KOPT-K1 (cell line): Measurements from ENCODE around the gene PPP1R13L.

Experiments used
- H3K27ac ChIP-seq: fragments of 200-600 bp; sonication (generic); 2 replicates; pipeline ENCODE4 v1.5.1; 2016; ENCODE audit warnings: antibody characterized with exemption, mild to moderate bottlenecking, low read depth, low read length; ENCODE audit not compliant: poor library complexity, severe bottlenecking
- H3K36me3 ChIP-seq: fragments of 200-600 bp; sonication (generic); 2 replicates; pipeline ENCODE4 v1.5.1; 2017; ENCODE audit warnings: antibody characterized with exemption, mild to moderate bottlenecking, low read length, moderate library complexity; ENCODE audit not compliant: insufficient read depth
- H3K9me3 ChIP-seq: fragments of 200-600 bp; sonication (generic); 2 replicates; pipeline ENCODE4 v1.5.1; 2017; ENCODE audit warnings: antibody characterized with exemption, low read length, mild to moderate bottlenecking; ENCODE audit not compliant: insufficient read depth, poor library complexity, severe bottlenecking

PPP1R13L gene

DNA sequence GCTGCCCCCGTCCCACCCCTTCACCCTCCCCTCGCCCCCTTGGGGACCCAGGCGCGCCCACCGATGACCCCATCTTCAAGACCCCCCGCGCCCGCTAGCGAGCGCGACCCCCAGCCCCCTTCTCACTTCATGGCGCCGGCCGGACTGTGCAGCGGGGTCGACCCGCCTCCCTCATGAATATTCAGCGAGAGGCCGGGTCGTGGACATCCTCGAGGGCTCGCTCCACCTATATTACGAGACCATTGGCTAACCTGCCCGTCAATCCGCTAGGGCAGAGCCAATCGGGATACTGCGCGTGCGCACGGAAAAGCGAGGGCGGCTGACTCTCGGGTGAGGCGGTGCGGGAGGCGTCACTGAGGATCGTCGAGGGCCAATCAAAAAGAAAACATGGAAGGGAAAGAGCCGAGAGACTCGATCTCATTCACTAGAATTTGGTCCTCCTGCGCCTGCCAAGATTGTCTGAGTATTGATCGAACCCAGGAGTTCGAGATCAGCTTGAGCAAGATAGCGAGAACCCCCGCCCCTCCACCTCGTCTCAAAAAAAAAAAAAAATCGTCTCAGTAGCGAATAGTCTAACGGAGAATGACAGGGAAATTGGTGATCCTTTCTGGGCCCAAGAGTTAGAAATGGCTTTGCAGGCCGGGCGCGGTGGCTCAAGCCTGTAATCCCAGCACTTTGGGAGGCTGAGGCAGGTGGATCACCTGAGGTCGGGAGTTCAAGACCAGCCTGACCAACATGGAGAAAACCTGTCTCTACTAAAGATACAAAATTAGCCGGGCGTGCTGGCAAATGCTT is 34.3 kb downstream of the PPP1R13L start, which contains the start of gene ERCC2:
ERCC2 (minus strand) TSS at position 164 of the 795 bp plus-strand sequence; CDS start at position 131, 33 bp downstream.
- Histone ChIP-seq H3K36me3 (no peaks in the 10 kb centered on the region; the same call in 1 of the 2 replicates), H3K27ac (peak within 1 kb of the TSS; percentile 56)

DNA sequence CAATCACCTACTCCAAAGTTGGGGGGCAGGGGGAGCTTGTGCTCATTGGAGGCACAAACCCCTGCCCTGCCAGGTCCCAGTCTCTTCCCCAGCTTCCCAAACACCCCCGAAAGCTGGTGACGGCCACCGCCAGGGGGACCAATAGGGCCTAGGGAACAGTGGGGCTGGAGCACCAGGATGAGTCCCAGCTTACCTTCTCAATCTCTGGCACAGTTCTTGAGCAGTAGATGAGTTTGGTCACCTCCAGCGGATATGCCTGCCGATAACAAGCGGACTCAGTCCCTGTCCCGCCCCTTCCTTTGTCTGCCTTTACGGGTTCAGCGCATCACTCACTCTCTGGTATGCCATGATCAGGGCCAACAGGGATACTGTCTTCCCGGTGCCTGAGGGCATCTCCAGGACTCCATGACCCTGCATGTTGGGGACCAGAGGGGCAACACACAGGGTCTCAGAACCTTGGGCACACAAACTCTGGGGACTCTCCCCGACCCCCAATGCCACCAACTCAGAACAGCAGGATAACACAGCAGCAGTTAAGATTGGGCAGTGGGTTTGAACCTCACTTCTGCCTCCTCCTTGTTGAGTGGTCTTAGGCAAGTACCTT is 36.0 kb downstream of the PPP1R13L start:
- Histone ChIP-seq H3K9me3 (no peaks in the 10 kb centered on the region), H3K27ac (no peak overlapping the region), H3K36me3 (peaks cover 12% of the 10 kb centered on the region; the same call in 1 of the 2 replicates)

More for the DNA sequence above, 34.3 kb downstream of the PPP1R13L start, which contains the start of gene ERCC2:
- H3K9me3 ChIP-seq = no peaks in the 10 kb centered on the region

DNA sequence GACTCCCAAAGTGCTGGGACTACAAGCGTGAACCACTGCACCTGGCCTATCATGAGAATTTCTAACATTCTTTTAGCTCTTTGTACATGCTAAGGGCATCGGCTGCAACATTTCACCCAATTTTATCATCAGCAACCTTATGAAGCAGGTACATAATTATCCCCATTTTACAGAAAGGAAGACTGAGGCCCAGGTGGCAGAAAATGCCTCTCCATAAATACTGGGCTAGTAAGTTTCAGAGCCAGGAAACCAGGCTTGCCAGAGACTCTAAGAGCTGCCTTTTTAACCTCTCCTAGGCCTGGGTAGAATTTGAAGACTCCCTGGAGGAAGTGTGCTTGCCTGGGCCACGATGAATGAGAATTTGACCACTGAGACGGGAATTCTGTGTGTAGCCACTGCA is 36.7 kb downstream of the PPP1R13L start:
- H3K36me3 ChIP-seq = peaks cover 19% of the 10 kb centered on the region; the same call in 1 of the 2 replicates
- no peaks in the 10 kb centered on the region for H3K9me3 ChIP-seq
- no peak overlapping the region for H3K27ac ChIP-seq

DNA sequence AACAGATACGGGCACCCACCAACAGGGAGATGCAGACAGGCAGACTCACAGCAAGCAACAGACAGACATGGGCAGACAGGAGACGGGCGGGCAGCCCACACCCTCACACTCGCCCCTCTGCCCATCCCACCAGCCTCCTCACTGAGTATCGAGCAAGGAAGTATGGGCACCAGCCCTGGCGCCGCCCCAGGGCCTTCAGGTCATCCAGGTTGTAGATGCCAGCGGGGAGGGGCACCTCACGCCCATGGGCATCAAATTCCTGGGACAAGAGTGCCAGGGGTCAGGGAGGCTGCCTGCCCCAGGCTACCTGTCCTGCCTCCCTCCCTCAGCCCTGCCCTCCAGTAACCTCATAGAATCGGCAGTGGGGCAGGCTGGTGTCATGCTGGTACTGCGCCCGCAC is 40.2 kb downstream of the PPP1R13L start:
- no peaks in the 10 kb centered on the region for H3K9me3 ChIP-seq
- no peak overlapping the region for H3K27ac ChIP-seq
- H3K36me3 ChIP-seq = peaks cover 41% of the 10 kb centered on the region

DNA sequence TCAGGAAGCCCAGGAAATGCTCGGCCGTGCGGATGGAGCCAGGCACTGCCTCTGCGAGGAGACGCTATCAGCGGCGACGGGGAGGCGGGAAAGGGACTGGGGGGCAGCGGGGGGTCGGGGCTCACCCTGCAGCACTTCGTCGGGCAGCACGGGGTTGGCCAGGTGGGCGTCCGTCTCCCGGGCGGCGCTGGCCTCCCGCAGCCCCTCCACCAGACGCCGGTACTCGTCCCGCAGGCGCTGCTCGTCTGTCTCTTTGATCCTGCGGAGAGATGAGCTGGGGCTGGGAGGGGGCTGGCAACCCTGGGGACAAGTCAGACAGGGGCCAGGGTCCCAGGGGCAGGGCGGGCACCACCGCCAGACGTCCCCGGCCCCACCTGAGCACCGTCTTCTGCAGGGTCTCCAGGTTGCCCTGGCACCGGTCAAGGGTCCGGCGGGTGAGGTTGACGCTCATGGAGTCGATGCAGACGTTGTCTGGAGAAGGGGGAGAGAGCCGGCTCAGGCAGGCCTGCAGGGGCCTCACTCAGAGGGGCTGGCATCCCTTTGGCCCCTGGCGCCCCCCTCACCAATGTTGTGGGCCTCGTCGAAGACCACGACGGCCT is 40.9 kb downstream of the PPP1R13L start:
- H3K9me3 ChIP-seq = no peaks in the 10 kb centered on the region
- no peak overlapping the region for H3K27ac ChIP-seq
- peaks cover 48% of the 10 kb centered on the region for H3K36me3 ChIP-seq

DNA sequence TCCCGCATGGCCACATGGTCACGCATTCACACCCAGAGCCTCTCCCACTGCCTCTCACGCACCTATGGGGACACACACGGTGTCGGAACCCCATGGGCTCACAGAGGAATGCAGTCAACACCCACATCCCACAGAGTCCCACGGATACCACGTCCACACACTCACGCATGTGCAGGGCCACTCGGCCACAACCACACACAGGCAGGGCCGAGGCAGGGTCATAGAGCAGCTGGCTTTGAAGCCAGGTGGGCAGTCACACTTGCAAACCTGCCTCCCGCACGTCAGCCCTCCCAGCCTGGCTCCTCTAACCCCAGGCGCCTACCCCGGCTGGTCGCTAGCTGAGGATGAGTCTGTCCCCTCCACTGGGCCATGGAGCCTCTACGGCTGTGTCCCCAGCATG is 42.6 kb downstream of the PPP1R13L start:
- Histone ChIP-seq H3K36me3 (peaks cover 58% of the 10 kb centered on the region), H3K27ac (no peak overlapping the region), H3K9me3 (no peaks in the 10 kb centered on the region)

DNA sequence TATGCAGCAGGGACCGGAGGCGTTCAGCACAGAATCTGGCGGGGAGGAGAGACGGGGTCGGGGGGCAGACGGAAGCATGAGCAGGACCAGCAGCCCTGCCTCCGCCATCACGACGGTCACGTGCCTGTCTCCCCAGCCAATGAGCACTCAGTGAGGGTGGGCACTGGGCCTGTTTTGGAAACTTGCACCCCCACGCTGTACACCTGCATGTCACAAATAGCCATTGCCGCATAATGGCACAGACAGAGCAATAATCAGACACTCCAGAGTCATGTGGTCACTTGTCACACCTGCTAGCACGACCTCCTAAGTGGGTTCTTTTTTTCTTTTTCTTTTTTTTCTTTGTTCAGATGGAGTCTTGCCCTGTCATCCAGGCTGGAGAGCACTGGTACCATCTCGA is 43.3 kb downstream of the PPP1R13L start:
- Histone ChIP-seq H3K27ac (no peak overlapping the region), H3K9me3 (no peaks in the 10 kb centered on the region), H3K36me3 (peaks cover 65% of the 10 kb centered on the region)

DNA sequence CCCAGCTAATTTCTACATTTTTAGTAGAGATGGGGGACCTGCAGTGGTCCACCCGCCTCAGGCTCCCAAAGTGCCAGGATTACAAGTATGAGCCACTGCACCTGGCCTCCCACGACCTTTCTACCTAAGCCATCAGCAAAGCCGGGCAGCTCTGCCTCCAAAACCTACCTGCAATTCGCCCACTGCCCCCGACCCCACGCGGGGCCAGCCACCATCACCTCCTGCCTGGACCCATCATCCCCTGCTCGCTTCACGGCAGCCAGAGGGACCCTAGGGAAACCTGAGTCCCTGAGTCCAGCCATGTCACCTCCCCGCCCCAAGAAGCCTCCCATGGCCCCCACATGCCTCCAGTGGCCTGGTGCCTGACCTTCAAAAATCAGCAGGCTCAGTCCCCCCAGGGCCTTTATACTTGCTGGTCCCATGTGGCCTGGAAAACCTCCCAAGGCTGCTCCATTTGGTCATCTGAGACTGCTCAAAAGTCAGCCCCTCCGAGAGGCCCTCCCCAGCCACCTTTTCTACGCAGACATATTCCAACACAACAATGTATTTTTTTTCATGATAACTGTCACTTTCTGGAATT is 46.6 kb downstream of the PPP1R13L start:
- Histone ChIP-seq H3K36me3 (peaks cover 78% of the 10 kb centered on the region), H3K27ac (no peak overlapping the region), H3K9me3 (no peaks in the 10 kb centered on the region)

DNA sequence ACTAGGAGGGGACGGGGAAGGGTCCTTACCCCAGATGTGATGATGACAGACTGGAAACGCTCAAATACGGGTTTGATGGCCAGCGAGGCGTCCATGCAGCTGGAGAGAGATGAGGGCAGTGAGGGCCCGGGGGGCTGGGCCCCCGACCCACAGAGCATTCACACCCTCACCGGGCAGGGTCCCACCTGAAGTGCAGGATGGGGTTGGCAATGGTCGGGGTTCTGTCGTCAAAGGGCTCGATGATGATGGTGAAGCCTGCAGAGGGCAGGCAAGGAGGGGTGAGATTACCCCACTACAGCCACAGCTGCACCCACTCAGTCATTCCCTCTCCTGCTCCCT is 47.5 kb downstream of the PPP1R13L start:
- Histone ChIP-seq H3K36me3 (peaks cover 77% of the 10 kb centered on the region), H3K9me3 (no peaks in the 10 kb centered on the region), H3K27ac (no peak overlapping the region)

DNA sequence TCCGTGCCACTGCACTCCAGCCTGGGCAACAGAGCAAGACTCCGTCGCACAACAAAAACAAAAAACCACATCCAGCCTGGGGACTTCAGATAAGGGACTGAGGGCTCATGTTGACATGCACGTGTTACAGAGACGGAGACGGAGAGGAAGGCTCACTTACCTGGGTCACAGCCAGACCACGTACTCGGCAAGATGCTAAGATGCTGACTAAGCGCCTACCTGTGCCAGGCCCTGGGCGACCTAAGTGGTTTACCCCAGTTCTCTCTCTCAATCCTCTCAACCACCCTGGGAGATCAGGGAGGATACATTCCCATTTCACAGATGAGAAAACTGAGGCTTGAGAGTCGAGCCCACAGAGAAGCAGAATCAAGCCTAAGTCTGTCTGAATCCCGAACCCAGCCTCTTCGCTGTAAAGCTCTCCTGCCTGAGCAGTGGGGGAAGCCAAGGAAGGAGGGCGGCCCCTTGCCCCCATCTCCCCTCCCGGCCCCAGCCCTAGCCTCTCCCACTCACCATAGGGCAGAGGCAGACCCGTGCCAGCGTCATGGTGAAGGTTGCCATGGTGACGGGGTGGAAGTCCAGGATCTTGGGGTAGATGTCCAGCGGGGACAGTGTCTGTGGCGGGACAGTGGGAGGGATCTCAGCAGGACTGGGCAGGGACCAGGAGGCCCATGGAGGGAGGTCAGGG is 48.0 kb downstream of the PPP1R13L start:
- Histone ChIP-seq H3K36me3 (peaks cover 77% of the 10 kb centered on the region), H3K9me3 (no peaks in the 10 kb centered on the region), H3K27ac (no peak overlapping the region)

DNA sequence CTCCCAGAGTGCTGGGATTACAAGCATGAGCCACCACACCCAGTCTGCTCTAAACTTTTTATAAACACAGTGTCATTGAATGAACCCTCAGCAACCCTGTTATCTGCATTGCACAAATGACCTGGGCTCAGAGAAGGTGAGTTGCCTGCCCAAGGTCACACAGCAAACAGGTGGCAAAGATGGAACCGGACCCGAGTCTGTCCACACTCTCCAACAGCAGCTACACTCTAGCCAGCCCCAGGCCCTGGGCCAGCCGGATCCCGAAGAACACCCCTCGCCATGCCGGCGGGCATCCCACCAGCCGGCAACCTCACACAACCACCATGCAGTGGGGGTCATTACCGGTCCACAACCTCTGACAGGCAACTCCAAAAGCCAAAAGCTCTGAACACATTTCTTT is 49.0 kb downstream of the PPP1R13L start:
- Histone ChIP-seq H3K36me3 (peaks cover 78% of the 10 kb centered on the region), H3K9me3 (no peaks in the 10 kb centered on the region), H3K27ac (no peak overlapping the region)

DNA sequence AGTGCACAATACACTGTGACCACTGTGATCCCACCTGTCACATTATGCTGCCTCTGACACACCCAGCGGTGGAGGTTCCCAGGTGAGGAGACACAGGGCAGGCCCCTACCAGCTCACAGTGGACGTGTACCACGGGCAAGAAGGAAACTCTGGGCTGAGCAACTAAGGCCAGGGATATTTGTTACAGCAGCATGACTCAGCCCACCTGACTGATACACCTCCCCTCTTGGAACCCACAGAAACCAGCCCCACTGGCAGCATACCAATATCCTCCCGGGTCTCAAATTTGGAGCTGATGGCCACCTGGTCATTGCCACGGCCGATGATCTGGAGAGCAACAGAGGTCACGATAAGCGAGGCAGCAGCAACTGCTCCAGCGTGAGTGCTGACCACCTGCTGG is 49.5 kb downstream of the PPP1R13L start:
- no peaks in the 10 kb centered on the region for H3K9me3 ChIP-seq
- no peak overlapping the region for H3K27ac ChIP-seq
- peaks cover 81% of the 10 kb centered on the region for H3K36me3 ChIP-seq

DNA sequence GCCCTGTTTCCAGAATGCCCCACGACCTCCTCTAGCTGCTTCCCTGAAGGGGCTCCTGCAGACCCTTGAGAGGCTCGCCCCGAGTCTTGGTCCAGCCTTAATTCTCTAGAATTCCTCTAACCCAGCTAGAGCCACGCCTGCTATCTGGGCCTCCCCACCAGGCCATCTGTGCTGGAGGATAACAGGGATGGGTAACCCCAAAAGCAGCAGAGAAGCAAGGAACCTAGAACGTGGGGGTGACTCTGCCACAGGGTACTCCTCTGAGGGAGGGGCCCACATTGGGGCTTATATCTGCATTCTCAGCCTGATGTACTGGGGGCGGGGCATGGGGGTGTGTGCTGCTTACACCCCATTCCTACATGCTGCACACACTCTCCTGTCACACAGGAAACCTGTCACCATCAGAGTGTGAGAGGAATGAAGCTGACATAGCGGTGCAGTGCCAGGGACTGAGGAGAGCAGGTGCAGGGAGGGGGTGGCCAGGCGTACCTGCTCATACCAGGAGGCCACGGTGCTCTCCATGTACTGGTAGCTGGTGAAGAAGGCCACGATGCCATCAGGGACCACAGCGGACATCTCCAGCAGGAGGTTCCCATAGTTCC is 50.5 kb downstream of the PPP1R13L start:
- Histone ChIP-seq H3K36me3 (peaks cover 78% of the 10 kb centered on the region), H3K9me3 (no peaks in the 10 kb centered on the region), H3K27ac (no peak overlapping the region)

DNA sequence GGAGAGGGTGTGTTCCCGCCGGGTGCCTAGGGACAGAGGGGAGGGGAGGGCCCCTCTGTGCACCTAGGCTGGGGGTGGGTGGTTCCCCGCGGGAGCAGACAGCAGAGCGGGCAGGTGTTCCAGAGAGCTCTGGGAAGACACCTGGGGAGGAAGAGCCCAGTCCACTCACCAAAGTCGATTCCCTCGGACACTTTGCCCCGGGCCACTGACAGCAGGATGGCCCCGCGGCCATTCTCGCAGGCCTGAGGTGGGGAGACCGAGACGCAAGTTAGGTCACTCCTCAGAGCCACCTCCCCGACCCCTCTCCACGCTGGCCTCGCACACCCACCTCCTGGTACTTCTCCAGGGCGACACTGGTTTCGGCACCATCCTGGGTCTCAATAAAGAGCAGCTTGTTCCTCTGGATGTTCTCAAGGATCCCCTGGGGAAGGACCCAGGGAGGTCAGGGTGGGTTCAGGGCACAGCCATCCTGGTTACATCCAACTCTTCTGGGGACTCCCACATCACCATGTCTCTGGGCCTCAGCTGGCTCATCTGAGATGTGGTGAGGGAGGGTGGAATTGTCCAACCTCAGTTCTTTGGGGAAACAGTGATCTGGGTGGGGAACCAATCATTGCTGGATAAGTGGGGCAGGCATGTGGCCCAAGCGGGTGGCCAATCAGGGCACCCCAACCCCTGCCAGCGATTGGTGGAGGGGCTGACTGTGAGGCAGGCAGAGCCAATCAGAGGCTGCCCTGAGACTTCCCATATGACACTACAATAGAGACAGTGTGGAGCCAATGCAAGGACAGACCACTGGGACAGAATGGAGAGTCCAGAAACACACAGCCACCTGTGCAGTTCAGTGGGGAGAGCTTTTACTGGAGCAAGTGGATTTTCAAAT is 51.7 kb downstream of the PPP1R13L start:
- Histone ChIP-seq H3K36me3 (peaks cover 68% of the 10 kb centered on the region), H3K9me3 (no peaks in the 10 kb centered on the region), H3K27ac (no peak overlapping the region)
